IMR-90 (cell line): Measurements from ENCODE around the gene GOSR1. TPM values are rescaled to one million over a fixed set of nuclear protein-coding genes. Genes with fewer than 3 reads are reported as not detected.

Source experiments
- ATAC-seq: fragments of 200-7000 bp; cut with Tn5 transposase; 2 replicates; pipeline ENCODE4 v1.9.1; 2020; ENCODE audit warnings: low read depth, mild to moderate bottlenecking, moderate library complexity
- BruUV-seq: library from RNA; stranded (reverse); fragments of 400-500 nt; replicated peaks from 2 replicates; lab custom pipeline; 2021; lab: Mats Ljungman, UMichigan
- CTCF ChIA-PET: fragments of 300-600 bp; formaldehyde crosslinking; extraction: SDS; loops from one replicate; lab custom pipeline; 2021; ENCODE audit warnings: antibody characterized with exemption; lab: Yijun Ruan, JAX
- POLR2A ChIA-PET: fragments of 300-600 bp; sonication (Branson Sonifier 250); formaldehyde crosslinking; loops from one replicate; lab custom pipeline; 2022; ENCODE audit warnings: antibody characterized with exemption; ENCODE audit not compliant: unreplicated experiment; lab: Charles Lee
- DNase-seq: peaks from one replicate; pipeline ENCODE4 v3.0.0; 2013
- H2AFZ ChIP-seq: replicated peaks from 2 replicates; pipeline ENCODE3; 2013; ENCODE audit warnings: low read length, mild to moderate bottlenecking; ENCODE audit not compliant: poor library complexity
- H2AK5ac ChIP-seq: 2 replicates; pipeline ENCODE4 v1.6.1; 2013; ENCODE audit warnings: low read depth, low read length, inconsistent platforms
- H2AK9ac ChIP-seq: replicated peaks from 2 replicates; pipeline ENCODE3; 2013; ENCODE audit warnings: mild to moderate bottlenecking, low read depth, low read length, moderate library complexity; ENCODE audit not compliant: poor library complexity
- H2BK120ac ChIP-seq: 2 replicates; pipeline ENCODE4 v1.6.1; 2013; ENCODE audit warnings: low read depth, low read length, inconsistent platforms
- H2BK15ac ChIP-seq: 3 replicates; pipeline ENCODE4 v1.6.1; 2013; ENCODE audit warnings: low read depth, low read length, inconsistent platforms
- H2BK20ac ChIP-seq: 2 replicates; pipeline ENCODE4 v1.6.1; 2013; ENCODE audit warnings: low read depth, mild to moderate bottlenecking, inconsistent platforms, low read length, moderate library complexity
- H2BK5ac ChIP-seq: 2 replicates; pipeline ENCODE4 v1.6.1; 2013; ENCODE audit warnings: mild to moderate bottlenecking, low read depth, low read length, inconsistent platforms; ENCODE audit not compliant: poor library complexity, severe bottlenecking
- H3K14ac ChIP-seq: replicated peaks from 2 replicates; pipeline ENCODE4 v1.6.1; 2013; ENCODE audit warnings: low read depth, low read length, inconsistent platforms
- H3K18ac ChIP-seq: 2 replicates; pipeline ENCODE4 v1.6.1; 2013; ENCODE audit warnings: low read depth, low read length, control low read depth
- H3K23ac ChIP-seq: 2 replicates; pipeline ENCODE4 v1.6.1; 2013; ENCODE audit warnings: low read depth, low read length, inconsistent platforms
- H3K27ac ChIP-seq: 2 replicates; pipeline ENCODE4 v1.5.1; 2013; ENCODE audit warnings: mild to moderate bottlenecking, control low read depth, low read length; ENCODE audit not compliant: insufficient read depth
- H3K27me3 ChIP-seq: 2 replicates; pipeline ENCODE4 v1.6.1; 2013; ENCODE audit warnings: low read length; ENCODE audit not compliant: control insufficient read depth, insufficient read depth
- H3K36me3 ChIP-seq: 2 replicates; pipeline ENCODE4 v1.6.1; 2013; ENCODE audit warnings: low read length, mixed read lengths; ENCODE audit not compliant: control insufficient read depth, insufficient read depth
- H3K4ac ChIP-seq: 2 replicates; pipeline ENCODE4 v1.6.1; 2013; ENCODE audit warnings: low read depth, low read length, inconsistent platforms
- H3K4me1 ChIP-seq: 2 replicates; pipeline ENCODE4 v1.6.1; 2013; ENCODE audit warnings: low read length, mixed read lengths; ENCODE audit not compliant: control insufficient read depth, insufficient read depth
- H3K4me2 ChIP-seq: 2 replicates; pipeline ENCODE4 v1.6.1; 2013; ENCODE audit warnings: low read depth, mild to moderate bottlenecking, control low read depth, low read length, moderate library complexity
- H3K4me3 ChIP-seq: 2 replicates; pipeline ENCODE4 v1.5.1; 2013; ENCODE audit warnings: low read depth, mild to moderate bottlenecking, control low read depth, low read length, moderate library complexity; ENCODE audit not compliant: insufficient read depth
- H3K56ac ChIP-seq: 2 replicates; pipeline ENCODE4 v1.6.1; 2013; ENCODE audit warnings: low read length, inconsistent platforms; ENCODE audit not compliant: insufficient read depth; ENCODE audit errors: extremely low read depth
- H3K79me1 ChIP-seq, 2 experiments: 2 replicates each; pipeline ENCODE4 v1.6.1; 2013; ENCODE audit warnings: low read length in 2 of 2, inconsistent platforms in 1 of 2, low read depth in 1 of 2
- H3K9ac ChIP-seq: 2 replicates; pipeline ENCODE4 v1.6.1; 2013; ENCODE audit warnings: low read depth, low read length, control low read depth
- H3K9me1 ChIP-seq: 2 replicates; pipeline ENCODE4 v1.6.1; 2013; ENCODE audit warnings: low read length, inconsistent platforms; ENCODE audit not compliant: insufficient read depth
- H3K9me3 ChIP-seq: 2 replicates; pipeline ENCODE4 v1.6.1; 2013; ENCODE audit warnings: low read length; ENCODE audit not compliant: control insufficient read depth, insufficient read depth
- H4K20me1 ChIP-seq: 2 replicates; pipeline ENCODE4 v1.6.1; 2013; ENCODE audit warnings: low read length, inconsistent platforms; ENCODE audit not compliant: insufficient read depth
- H4K5ac ChIP-seq: 2 replicates; pipeline ENCODE4 v1.6.1; 2013; ENCODE audit warnings: mild to moderate bottlenecking, low read depth, low read length, control low read depth
- H4K8ac ChIP-seq, 2 experiments: 2 replicates each; pipeline ENCODE4 v1.6.1; 2013; ENCODE audit warnings: low read depth in 2 of 2, low read length in 2 of 2, control low read depth in 1 of 2, inconsistent platforms in 1 of 2
- H4K91ac ChIP-seq: 2 replicates; pipeline ENCODE4 v1.6.1; 2013; ENCODE audit warnings: low read depth, low read length, inconsistent platforms; ENCODE audit not compliant: insufficient read depth
- BHLHE40 ChIP-seq: fragments of 150-350 bp; IDR thresholded peaks from 2 replicates; pipeline ENCODE4 v1.6.1; 2016; ENCODE audit warnings: mild to moderate bottlenecking, low read depth, low read length
- CEBPB ChIP-seq: IDR thresholded peaks from 2 replicates; pipeline ENCODE4 v1.6.1; 2012; ENCODE audit warnings: low read depth, low read length, improper control_type of control experiment
- CHD1 ChIP-seq: IDR thresholded peaks from 2 replicates; pipeline ENCODE4 v1.6.1; 2012; ENCODE audit warnings: low read depth, low read length, improper control_type of control experiment
- CTCF ChIP-seq: conservative IDR thresholded peaks from 2 replicates; pipeline ENCODE4 v1.5.1; 2012; ENCODE audit warnings: mild to moderate bottlenecking, low read depth, low read length, improper control_type of control experiment
- ELK1 ChIP-seq: fragments of 150-350 bp; IDR thresholded peaks from 2 replicates; pipeline ENCODE4 v1.6.1; 2016; ENCODE audit warnings: low read depth, mild to moderate bottlenecking, low read length, moderate library complexity, borderline replicate concordance
- FOS ChIP-seq: fragments of 150-350 bp; IDR thresholded peaks from 2 replicates; pipeline ENCODE4 v1.6.1; 2016; ENCODE audit warnings: low read depth, low read length
- MAFK ChIP-seq: IDR thresholded peaks from 2 replicates; pipeline ENCODE4 v1.6.1; 2012; ENCODE audit warnings: low read depth, low read length, improper control_type of control experiment
- MAZ ChIP-seq: IDR thresholded peaks from 2 replicates; pipeline ENCODE4 v1.6.1; 2012; ENCODE audit warnings: low read depth, mild to moderate bottlenecking, low read length, improper control_type of control experiment, moderate library complexity, borderline replicate concordance
- MXI1 ChIP-seq: IDR thresholded peaks from 2 replicates; pipeline ENCODE4 v1.6.1; 2012; ENCODE audit warnings: low read depth, mild to moderate bottlenecking, low read length, moderate library complexity, borderline replicate concordance
- NFE2L2 ChIP-seq: fragments of 150-350 bp; IDR thresholded peaks from 2 replicates; pipeline ENCODE4 v1.6.1; 2016; ENCODE audit warnings: low read depth, mild to moderate bottlenecking, low read length
- POLR2A ChIP-seq: IDR thresholded peaks from 2 replicates; pipeline ENCODE4 v1.6.1; 2012; ENCODE audit warnings: mild to moderate bottlenecking, low read depth, low read length
- RAD21 ChIP-seq: IDR thresholded peaks from 2 replicates; pipeline ENCODE4 v1.6.1; 2012; ENCODE audit warnings: low read length, improper control_type of control experiment
- RCOR1 ChIP-seq: IDR thresholded peaks from 2 replicates; pipeline ENCODE4 v1.6.1; 2012; ENCODE audit warnings: mild to moderate bottlenecking, low read length, improper control_type of control experiment; ENCODE audit not compliant: insufficient replicate concordance
- RFX5 ChIP-seq: IDR thresholded peaks from 2 replicates; pipeline ENCODE4 v1.8.0; 2012; ENCODE audit warnings: low read depth, mild to moderate bottlenecking, low read length, moderate library complexity
- SMC3 ChIP-seq: fragments of 150-350 bp; IDR thresholded peaks from 2 replicates; pipeline ENCODE4 v1.6.1; 2016; ENCODE audit warnings: low read depth, mild to moderate bottlenecking, antibody characterized with exemption, low read length, moderate library complexity
- WGBS, 2 experiments: methylation state at CpG; one replicate each; pipeline versions ENCODE4 v1.1.5 to v1.1.7; 2013; ENCODE audit warnings: missing lambda C conversion rate in 2 of 2; ENCODE audit not compliant: insufficient read length in 1 of 2; ENCODE audit errors: extremely low coverage in 2 of 2; 5-methylcytosine and 5-hydroxymethylcytosine counted together
- dilution Hi-C: fragments of 300-500 bp; cut with HindIII; formaldehyde crosslinking; loops from one replicate; pipeline ENCODE4 v1.14.3; 2018; ENCODE audit warnings: low sequenced_read_pairs; ENCODE audit not compliant: unreplicated experiment
- in situ Hi-C: fragments of 300-500 bp; cut with MboI; formaldehyde crosslinking; loops from 3 replicates; pipeline ENCODE4 v1.14.3; 2019; ENCODE audit warnings: low sequenced_read_pairs, inconsistent platforms, mixed read lengths
- intact Hi-C: fragments of 100-400 bp; cut with micrococcal nuclease; formaldehyde crosslinking; loops from 2 replicates; pipeline ENCODE4 v1.10.0; 2022
- polyA plus RNA-seq, 3 experiments: library from polyadenylated mRNA; depleted of rRNA; stranded (reverse); fragments of >200 nt; gene quantifications; 2 replicates each; pipeline ENCODE4 v1.2.3, GENCODE V29; 2012; ENCODE audit warnings: low replicate concordance in 1 of 3
- total RNA-seq: library from RNA; depleted of rRNA; stranded (reverse); fragments of >200 nt; gene quantifications from 2 replicates; pipeline ENCODE4 v1.2.3, GENCODE V29; 2012

GOSR1 gene
- total and polyA plus RNA-seq, 2 of the 4 experiments (the other 2 are of a cell fraction), result 21.2 to 47.5 TPM

GRCh38 chr17:30567231-30568116, 90.3 kb downstream of the GOSR1 start:
- no peak overlapping the region for H3K56ac ChIP-seq
- H2AFZ ChIP-seq, result no peak overlapping the region
- no peak overlapping the region for H3K4me2 ChIP-seq
- no peak overlapping the region for H3K14ac ChIP-seq
- no peak overlapping the region for H2BK120ac ChIP-seq
- H3K27me3 ChIP-seq, result peaks cover 56% of the 10 kb centered on the region
- H4K20me1 ChIP-seq, result no peaks in the 10 kb centered on the region
- WGBS, 2 experiments, result 86% methylated on average over 8 of the region's 17 CpGs; no CpG with 5 or more reads in 1 of the 2 experiments
- ChIA-PET CTCF (no interaction called here), POLR2A (no interaction called here)
- no peak overlapping the region for H2BK15ac ChIP-seq
- BruUV-seq, result no TSS peak
- no peak overlapping the region for H3K4me3 ChIP-seq
- no peak overlapping the region for H2AK9ac ChIP-seq
- H3K9me3 ChIP-seq, result peaks cover 7% of the 10 kb centered on the region; the same call in 1 of the 2 replicates
- no peaks in the 10 kb centered on the region for H3K36me3 ChIP-seq
- intact Hi-C loops, result no loop called here
- no peaks in the 10 kb centered on the region for H3K4me1 ChIP-seq
- H3K4ac ChIP-seq, result no peak overlapping the region
- in situ Hi-C loops, result no loop called here
- H2AK5ac ChIP-seq, result no peak overlapping the region
- H3K27ac ChIP-seq, result no peak overlapping the region
- no peak overlapping the region for H2BK5ac ChIP-seq
- H3K9ac ChIP-seq, result no peak overlapping the region
- no peak overlapping the region for H3K23ac ChIP-seq
- dilution Hi-C loops, result no loop called here
- ATAC-seq (no peak), DNase-seq (no peak)
- H4K5ac ChIP-seq, result no peak overlapping the region
- no peak overlapping the region for H4K91ac ChIP-seq
- H3K18ac ChIP-seq, result no peak overlapping the region
- no peak overlapping the region for H2BK20ac ChIP-seq
- no peak overlapping the region for H4K8ac ChIP-seq
- H3K79me1 ChIP-seq, result no peaks in the 10 kb centered on the region
- H3K9me1 ChIP-seq, result no peaks in the 10 kb centered on the region
- TF ChIP-seq ELK1 (no peak), POLR2A (no peak), RAD21 (no peak), MXI1 (no peak), CTCF (no peak), NFE2L2 (no peak), SMC3 (no peak), CEBPB (no peak), RFX5 (no peak), CHD1 (no peak), MAZ (no peak), FOS (no peak), MAFK (no peak), RCOR1 (no peak), BHLHE40 (no peak)
